GM12878 (cell line): ENCODE measurements around the gene CXCL12. TPM values are rescaled to one million over a fixed set of nuclear protein-coding genes. Genes with fewer than 3 reads are reported as not detected.

ENCODE experiments used
- ATAC-seq: fragments of 200-7000 bp; cut with Tn5 transposase; 3 replicates; pipeline ENCODE4 v1.9.1; 2020; ENCODE audit warnings: mild to moderate bottlenecking, moderate library complexity
- BruUV-seq: library from RNA; stranded (reverse); fragments of 400-500 nt; replicated peaks from 2 replicates; lab custom pipeline; 2021; lab: Mats Ljungman, UMichigan
- CTCF ChIA-PET: fragments of 300-600 bp; sonication (Branson Sonifier 250); formaldehyde crosslinking; extraction: SDS; loops from one replicate; lab custom pipeline; 2021; ENCODE audit warnings: inconsistent platforms; lab: Yijun Ruan, JAX
- POLR2A ChIA-PET: fragments of 350-600 bp; formaldehyde crosslinking; extraction: SDS; loops from one replicate; lab custom pipeline; 2021; ENCODE audit warnings: inconsistent platforms; lab: Charles Lee
- RAD21 ChIA-PET: fragments of 300-600 bp; sonication (Branson Sonifier 250); formaldehyde crosslinking; loops from one replicate; lab custom pipeline; 2023; ENCODE audit warnings: antibody characterized with exemption; ENCODE audit not compliant: unreplicated experiment; lab: Charles Lee
- SMC1A ChIA-PET: fragments of 300-600 bp; sonication (Branson Sonifier 250); formaldehyde crosslinking; loops from one replicate; lab custom pipeline; 2023; ENCODE audit not compliant: unreplicated experiment, uncharacterized antibody; lab: Charles Lee
- DNase-seq: peaks from one replicate; pipeline ENCODE4 v3.0.0-alpha.2; 2011; ENCODE audit warnings: low read depth, low spot score
- FAIRE-seq: peaks from 3 replicates; lab custom pipeline; 2011; peaks lifted over from hg19 to GRCh38; lab: Jason Lieb, UNC
- H2AFZ ChIP-seq: 2 replicates; pipeline ENCODE4 v1.6.0; 2011; ENCODE audit warnings: low read depth, low read length, control low read depth; ENCODE audit not compliant: control insufficient read depth
- H3K27ac ChIP-seq: 2 replicates; pipeline ENCODE4 v1.5.1; 2011; ENCODE audit warnings: control low read depth; ENCODE audit not compliant: control insufficient read depth, insufficient read depth
- H3K27me3 ChIP-seq, 2 experiments: replicated peaks in 1 of 2; 2 replicates each; pipeline versions ENCODE4 v1.6.0 to v1.6.1; 2011; ENCODE audit warnings: low read length in 1 of 2; ENCODE audit not compliant: control insufficient read depth in 2 of 2, insufficient read depth in 2 of 2
- H3K36me3 ChIP-seq, 2 experiments: 2 replicates each; pipeline ENCODE4 v1.5.1; 2011; ENCODE audit warnings: low read length in 1 of 2; ENCODE audit not compliant: control insufficient read depth in 2 of 2, insufficient read depth in 2 of 2
- H3K4me1 ChIP-seq: 2 replicates; pipeline ENCODE4 v1.6.1; 2011; ENCODE audit warnings: mild to moderate bottlenecking, low read length, moderate library complexity, mixed read lengths; ENCODE audit not compliant: control insufficient read depth, insufficient read depth
- H3K4me2 ChIP-seq: 2 replicates; pipeline ENCODE4 v1.6.0; 2011; ENCODE audit warnings: control low read depth; ENCODE audit not compliant: control insufficient read depth, insufficient read depth
- H3K4me3 ChIP-seq: fragments of 200-600 bp; sonication (generic); 2 replicates; pipeline ENCODE4 v1.5.1; 2016
- H3K79me2 ChIP-seq: 2 replicates; pipeline ENCODE4 v1.6.0; 2011; ENCODE audit warnings: low read length; ENCODE audit not compliant: control insufficient read depth, insufficient read depth
- H3K9ac ChIP-seq: 2 replicates; pipeline ENCODE4 v1.8.0; 2011; ENCODE audit warnings: low read length, control low read depth, mixed read lengths; ENCODE audit not compliant: control insufficient read depth, insufficient read depth
- H3K9me3 ChIP-seq: replicated peaks from 3 replicates; pipeline ENCODE4 v1.5.1; 2011; ENCODE audit warnings: mild to moderate bottlenecking, low read length; ENCODE audit not compliant: control insufficient read depth, insufficient read depth
- H4K20me1 ChIP-seq: 2 replicates; pipeline ENCODE4 v1.6.0; 2011; ENCODE audit not compliant: control insufficient read depth, insufficient read depth
- EED ChIP-seq: sonication (generic); IDR thresholded peaks from 2 replicates; pipeline ENCODE4 v1.6.1; 2016; ENCODE audit warnings: antibody characterized with exemption, low read depth
- ESRRA ChIP-seq: IDR thresholded peaks from 2 replicates; pipeline ENCODE4 v1.6.1; 2012; ENCODE audit warnings: mild to moderate bottlenecking, low read length, improper control_type of control experiment
- FOXK2 ChIP-seq: fragments of 450-650 bp; IDR thresholded peaks from 2 replicates; pipeline ENCODE4 v1.6.1; 2017; ENCODE audit warnings: mild to moderate bottlenecking, moderate library complexity
- GATAD2B ChIP-seq: fragments of 450-650 bp; conservative IDR thresholded peaks from 2 replicates; pipeline ENCODE4 v1.6.1; 2017; ENCODE audit warnings: low read depth, mild to moderate bottlenecking, moderate library complexity
- KAT2A ChIP-seq: conservative IDR thresholded peaks from 2 replicates; pipeline ENCODE4 v1.6.1; 2011; ENCODE audit warnings: low read depth, low read length; ENCODE audit not compliant: control insufficient read depth
- KDM1A ChIP-seq: fragments of 200-600 bp; sonication (generic); IDR thresholded peaks from 2 replicates; pipeline ENCODE4 v1.6.1; 2016; ENCODE audit warnings: borderline replicate concordance
- NRF1 ChIP-seq: conservative IDR thresholded peaks from 2 replicates; pipeline ENCODE4 v1.6.1; 2011; ENCODE audit warnings: mild to moderate bottlenecking, low read depth, low read length, improper control_type of control experiment
- POLR2AphosphoS2 ChIP-seq: IDR thresholded peaks from 2 replicates; pipeline ENCODE4 v1.6.1; 2011; ENCODE audit warnings: low read depth, mild to moderate bottlenecking, low read length, improper control_type of control experiment, moderate library complexity
- SMAD1 ChIP-seq: fragments of 450-650 bp; IDR thresholded peaks from 2 replicates; pipeline ENCODE4 v1.6.1; 2018; ENCODE audit warnings: mild to moderate bottlenecking, low read depth; ENCODE audit not compliant: partially characterized antibody
- ZNF207 ChIP-seq: fragments of 450-650 bp; IDR thresholded peaks from 2 replicates; pipeline ENCODE4 v1.6.1; 2014; ENCODE audit warnings: antibody characterized with exemption, mild to moderate bottlenecking, borderline replicate concordance
- WGBS: methylation state at CpG from one replicate; pipeline ENCODE4 v1.1.6; 2016; ENCODE audit warnings: low lambda C conversion rate; ENCODE audit not compliant: insufficient replicate concordance, insufficient coverage; ENCODE audit errors: missing lambda C conversion rate; 5-methylcytosine and 5-hydroxymethylcytosine counted together
- in situ Hi-C: fragments of 300-500 bp; cut with MboI; formaldehyde crosslinking; loops from 9 replicates; pipeline ENCODE4 v1.14.3; 2018; ENCODE audit warnings: mixed read lengths
- intact Hi-C: fragments of 100-400 bp; cut with micrococcal nuclease; formaldehyde crosslinking; loops from one replicate; pipeline ENCODE4 v1.14.2; 2022; ENCODE audit not compliant: unreplicated experiment
- polyA plus RNA-seq, 11 experiments: library from polyadenylated mRNA; depleted of rRNA in 4 of 11; unstranded in 6 of 11; stranded (reverse) in 5 of 11; fragments of >200 nt; fragmentation: Nextera tagmentation in 4 of 11; fragmentation: Illumina TruSeq in 1 of 11; extraction: Ambion mirVana in 4 of 11; extraction: Trizol in 1 of 11; gene quantifications; 1 replicate in 1 of 11; 2 replicates in 10 of 11; pipeline versions ENCODE4 v1.2.1 to v1.2.3, GENCODE V29; 2011 to 2016; ENCODE audit warnings: inconsistent platforms in 2 of 11, missing spikeins in 2 of 11, low read depth in 1 of 11
- total RNA-seq, 4 experiments: library from RNA; depleted of rRNA in 3 of 4; stranded (reverse); fragments of >200 nt in 3 of 4; fragmentation: Illumina TruSeq in 1 of 4; extraction: Trizol in 1 of 4; gene quantifications; 2 replicates each; pipeline versions ENCODE4 v1.2.1 to v1.2.3, GENCODE V29; 2013 to 2021
- TF ChIP-seq, protein P1 (sequence below): IDR thresholded peaks from 2 replicates; pipeline ENCODE4 v1.6.1; 2012; ENCODE audit warnings: mild to moderate bottlenecking, low read depth, low read length
- TF ChIP-seq, protein P2 (sequence below): IDR thresholded peaks from 2 replicates; pipeline ENCODE4 v1.6.1; 2011; ENCODE audit warnings: low read depth, mild to moderate bottlenecking, low read length, moderate library complexity, borderline replicate concordance; ENCODE audit errors: extremely low read depth
- TF ChIP-seq, protein P3 (sequence below): fragments of 150-350 bp; IDR thresholded peaks from 2 replicates; pipeline ENCODE4 v1.6.1; 2014; ENCODE audit warnings: mild to moderate bottlenecking, low read depth, low read length

Gene CXCL12
- total and polyA plus RNA-seq, 10 of the 15 experiments (the other 5 are each of a cell fraction or from before 2014, with no cell fraction given): 0.03 to 4.5 (median 0.53) TPM

DNA sequence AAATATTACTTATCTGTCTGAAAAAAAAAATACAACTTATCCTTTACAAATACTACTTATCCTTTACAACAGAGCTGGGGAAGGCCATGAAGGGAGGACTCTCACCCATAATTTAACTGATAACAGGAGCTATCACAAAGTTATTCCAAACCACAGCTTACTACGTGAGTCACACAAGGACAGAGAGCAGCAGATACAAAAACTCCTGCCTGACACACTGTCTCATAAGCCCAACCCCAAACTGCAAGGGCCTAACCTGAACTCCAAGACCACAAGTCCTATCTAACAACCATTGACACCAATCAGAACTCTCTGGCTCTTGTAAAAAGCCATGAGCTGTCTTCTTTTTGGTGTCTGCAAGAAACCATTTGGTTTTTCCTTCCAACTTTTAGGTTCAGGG is 28.5 kb upstream of the CXCL12 start:
- H3K4me2 ChIP-seq: no peak overlapping the region
- SMC1A ChIA-PET: no interaction called here
- H2AFZ ChIP-seq: no peak overlapping the region
- no peaks in the 10 kb centered on the region for H3K36me3 ChIP-seq
- no peaks in the 10 kb centered on the region for H4K20me1 ChIP-seq
- ATAC-seq (no peak), DNase-seq (no peak), FAIRE-seq (no peak)
- no peaks in the 10 kb centered on the region; a peak in 1 of 4 replicates for H3K27me3 ChIP-seq
- CTCF ChIA-PET: no interaction called here
- intact Hi-C loops (no loop called here), in situ Hi-C loops (loop anchor here (25.0 kb wide), 1 partner anchor 99 kb away; no protein-coding TSS in a partner anchor)
- H3K27ac ChIP-seq: no peak overlapping the region
- H3K4me1 ChIP-seq: no peaks in the 10 kb centered on the region
- no peaks in the 10 kb centered on the region for H3K79me2 ChIP-seq
- H3K4me3 ChIP-seq: no peak overlapping the region
- POLR2A ChIA-PET: no interaction called here
- WGBS: 0% methylated on average over 1 of the region's 1 CpG
- RAD21 ChIA-PET: no interaction called here
- TF ChIP-seq KDM1A: no peak
- TF ChIP-seq KAT2A: no peak
- TF ChIP-seq, protein P1, sequence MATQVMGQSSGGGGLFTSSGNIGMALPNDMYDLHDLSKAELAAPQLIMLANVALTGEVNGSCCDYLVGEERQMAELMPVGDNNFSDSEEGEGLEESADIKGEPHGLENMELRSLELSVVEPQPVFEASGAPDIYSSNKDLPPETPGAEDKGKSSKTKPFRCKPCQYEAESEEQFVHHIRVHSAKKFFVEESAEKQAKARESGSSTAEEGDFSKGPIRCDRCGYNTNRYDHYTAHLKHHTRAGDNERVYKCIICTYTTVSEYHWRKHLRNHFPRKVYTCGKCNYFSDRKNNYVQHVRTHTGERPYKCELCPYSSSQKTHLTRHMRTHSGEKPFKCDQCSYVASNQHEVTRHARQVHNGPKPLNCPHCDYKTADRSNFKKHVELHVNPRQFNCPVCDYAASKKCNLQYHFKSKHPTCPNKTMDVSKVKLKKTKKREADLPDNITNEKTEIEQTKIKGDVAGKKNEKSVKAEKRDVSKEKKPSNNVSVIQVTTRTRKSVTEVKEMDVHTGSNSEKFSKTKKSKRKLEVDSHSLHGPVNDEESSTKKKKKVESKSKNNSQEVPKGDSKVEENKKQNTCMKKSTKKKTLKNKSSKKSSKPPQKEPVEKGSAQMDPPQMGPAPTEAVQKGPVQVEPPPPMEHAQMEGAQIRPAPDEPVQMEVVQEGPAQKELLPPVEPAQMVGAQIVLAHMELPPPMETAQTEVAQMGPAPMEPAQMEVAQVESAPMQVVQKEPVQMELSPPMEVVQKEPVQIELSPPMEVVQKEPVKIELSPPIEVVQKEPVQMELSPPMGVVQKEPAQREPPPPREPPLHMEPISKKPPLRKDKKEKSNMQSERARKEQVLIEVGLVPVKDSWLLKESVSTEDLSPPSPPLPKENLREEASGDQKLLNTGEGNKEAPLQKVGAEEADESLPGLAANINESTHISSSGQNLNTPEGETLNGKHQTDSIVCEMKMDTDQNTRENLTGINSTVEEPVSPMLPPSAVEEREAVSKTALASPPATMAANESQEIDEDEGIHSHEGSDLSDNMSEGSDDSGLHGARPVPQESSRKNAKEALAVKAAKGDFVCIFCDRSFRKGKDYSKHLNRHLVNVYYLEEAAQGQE: no peak
- TF ChIP-seq SMAD1: no peak
- no peak for TF ChIP-seq ZNF207
- TF ChIP-seq EED: no peak
- TF ChIP-seq, protein P2, sequence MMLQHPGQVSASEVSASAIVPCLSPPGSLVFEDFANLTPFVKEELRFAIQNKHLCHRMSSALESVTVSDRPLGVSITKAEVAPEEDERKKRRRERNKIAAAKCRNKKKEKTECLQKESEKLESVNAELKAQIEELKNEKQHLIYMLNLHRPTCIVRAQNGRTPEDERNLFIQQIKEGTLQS: no peak
- no peak for TF ChIP-seq FOXK2
- no peak for TF ChIP-seq NRF1
- TF ChIP-seq, protein P3, sequence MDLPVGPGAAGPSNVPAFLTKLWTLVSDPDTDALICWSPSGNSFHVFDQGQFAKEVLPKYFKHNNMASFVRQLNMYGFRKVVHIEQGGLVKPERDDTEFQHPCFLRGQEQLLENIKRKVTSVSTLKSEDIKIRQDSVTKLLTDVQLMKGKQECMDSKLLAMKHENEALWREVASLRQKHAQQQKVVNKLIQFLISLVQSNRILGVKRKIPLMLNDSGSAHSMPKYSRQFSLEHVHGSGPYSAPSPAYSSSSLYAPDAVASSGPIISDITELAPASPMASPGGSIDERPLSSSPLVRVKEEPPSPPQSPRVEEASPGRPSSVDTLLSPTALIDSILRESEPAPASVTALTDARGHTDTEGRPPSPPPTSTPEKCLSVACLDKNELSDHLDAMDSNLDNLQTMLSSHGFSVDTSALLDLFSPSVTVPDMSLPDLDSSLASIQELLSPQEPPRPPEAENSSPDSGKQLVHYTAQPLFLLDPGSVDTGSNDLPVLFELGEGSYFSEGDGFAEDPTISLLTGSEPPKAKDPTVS: no peak
- TF ChIP-seq ESRRA: no peak
- TF ChIP-seq POLR2AphosphoS2: no peak
- no peak for TF ChIP-seq GATAD2B
- no peaks in the 10 kb centered on the region; the same call in 2 of the 3 replicates for H3K9me3 ChIP-seq
- no TSS peak for BruUV-seq
- no peak overlapping the region for H3K9ac ChIP-seq
